ENCODE data around the gene TULP1.
"Not testable (repeated sequence)": the region's sequence is repeated elsewhere in the genome, so short reads cannot be mapped to it uniquely, and the experiment has no call there.

Gene TULP1

DNA sequence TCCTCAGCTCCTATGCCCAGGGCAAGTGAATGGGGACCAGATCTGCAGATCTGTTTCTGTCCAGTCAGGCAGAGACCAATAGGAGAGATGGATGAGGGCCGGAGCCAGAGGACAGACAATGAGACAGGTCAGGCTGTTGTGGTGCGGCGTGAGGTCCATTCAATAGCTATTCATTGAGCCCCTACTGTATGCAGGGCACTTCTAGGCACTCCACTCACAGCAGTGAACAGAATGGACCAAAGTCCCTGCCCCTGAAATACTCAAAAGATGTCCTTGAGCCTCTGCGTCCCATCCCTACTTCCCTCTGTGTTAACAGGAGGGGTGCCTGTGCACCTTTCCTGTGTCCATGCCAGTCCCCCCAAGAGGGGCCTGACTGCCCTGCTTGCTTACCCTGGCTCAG lies 8.5 kb upstream of the TULP1 start:
- no peak for DNase-seq (ENCODE audit: low read depth in 2 of 2)

DNA sequence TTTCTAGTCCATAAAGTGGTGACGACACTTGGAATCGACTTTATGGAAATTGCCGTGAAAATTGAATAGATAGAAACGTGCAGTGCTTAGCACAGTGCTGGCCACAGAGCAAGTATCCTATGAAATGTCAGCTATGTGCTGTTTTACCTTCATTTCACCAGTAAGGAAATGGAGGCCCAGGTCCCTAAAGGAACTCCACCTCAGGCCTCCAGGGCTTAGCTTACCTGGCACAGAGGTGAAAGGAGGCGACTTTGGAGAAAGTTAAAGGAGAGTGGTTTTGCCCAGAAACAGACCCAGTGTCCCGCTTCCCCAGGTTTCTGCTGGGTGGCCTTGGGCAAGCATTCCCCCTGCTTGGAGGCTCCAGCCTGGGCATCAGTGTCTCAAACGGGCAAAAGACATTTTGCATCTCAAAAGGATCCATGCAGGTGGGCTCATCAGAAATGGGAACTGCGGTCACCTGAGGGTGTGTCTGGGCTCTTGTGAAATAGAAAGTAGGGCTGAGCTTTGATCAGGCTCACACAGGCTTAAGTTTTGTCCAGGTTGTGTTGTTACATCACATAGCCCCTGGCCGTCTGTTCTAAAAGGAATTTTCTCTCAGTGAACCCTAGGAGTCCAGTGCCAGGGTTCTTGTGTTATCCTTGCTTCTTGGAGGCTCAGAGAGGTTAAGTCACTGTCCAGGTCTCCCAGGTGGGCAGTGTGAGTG lies 6.8 kb upstream of the TULP1 start:
- no peak for DNase-seq (ENCODE audit: low read depth in 2 of 2)

DNA sequence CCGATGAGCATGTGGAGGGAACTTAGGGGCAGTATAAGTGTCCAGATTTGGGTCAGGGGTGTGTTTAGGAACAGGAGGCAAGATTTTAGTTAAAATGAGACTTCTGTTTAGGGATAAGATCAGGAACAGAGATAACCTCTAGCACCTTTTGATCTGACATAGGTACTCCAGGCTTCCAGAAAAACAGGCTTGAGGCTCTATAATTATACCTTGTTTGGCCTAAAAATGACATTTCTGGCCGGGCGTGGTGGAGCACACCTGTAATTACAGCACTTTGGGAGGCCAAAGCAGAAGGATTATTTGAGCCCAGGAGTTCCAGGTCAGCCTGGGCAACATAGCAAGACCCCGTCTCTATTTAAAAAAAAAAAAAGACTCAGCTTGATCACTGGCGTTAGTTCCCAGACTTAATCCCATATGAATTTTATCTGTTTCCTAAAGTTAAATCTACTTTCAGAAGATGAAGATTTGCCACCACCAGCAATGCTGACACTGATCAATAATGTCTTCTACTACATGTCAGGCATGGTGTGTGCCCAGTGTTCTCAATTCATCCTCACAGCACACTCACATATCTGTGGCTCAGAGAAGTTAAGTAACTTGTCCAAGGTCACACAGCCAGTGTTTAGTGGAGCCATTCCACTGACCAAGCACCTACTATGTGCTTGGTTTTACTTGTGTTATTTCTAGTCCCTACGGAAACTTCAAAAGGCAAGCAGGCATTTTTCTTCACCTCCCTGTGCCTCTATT lies 6.0 kb upstream of the TULP1 start:
- no peak for DNase-seq (ENCODE audit: low read depth in 2 of 2)

DNA sequence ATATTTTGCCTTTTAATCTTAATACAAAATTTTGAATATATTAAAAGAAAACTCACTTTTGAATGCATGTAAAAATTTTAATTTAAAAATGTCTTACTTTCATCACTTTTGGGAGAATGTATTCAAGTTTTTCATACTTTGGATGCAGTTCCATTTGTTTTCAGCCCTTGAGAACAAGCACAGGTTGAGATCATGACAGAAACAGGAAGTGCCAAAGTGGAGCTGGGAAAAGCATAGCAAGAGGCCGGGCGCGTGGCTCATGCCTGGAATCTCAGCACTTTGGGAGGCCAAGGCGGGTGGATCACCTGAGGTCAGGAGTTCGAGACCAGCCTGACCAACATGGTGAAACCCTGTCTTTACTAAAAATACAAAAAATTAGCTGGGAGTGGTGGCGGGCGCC lies 5.3 kb upstream of the TULP1 start:
- DNase-seq (ENCODE audit: low read depth in 2 of 2): not testable (repeated sequence)

DNA sequence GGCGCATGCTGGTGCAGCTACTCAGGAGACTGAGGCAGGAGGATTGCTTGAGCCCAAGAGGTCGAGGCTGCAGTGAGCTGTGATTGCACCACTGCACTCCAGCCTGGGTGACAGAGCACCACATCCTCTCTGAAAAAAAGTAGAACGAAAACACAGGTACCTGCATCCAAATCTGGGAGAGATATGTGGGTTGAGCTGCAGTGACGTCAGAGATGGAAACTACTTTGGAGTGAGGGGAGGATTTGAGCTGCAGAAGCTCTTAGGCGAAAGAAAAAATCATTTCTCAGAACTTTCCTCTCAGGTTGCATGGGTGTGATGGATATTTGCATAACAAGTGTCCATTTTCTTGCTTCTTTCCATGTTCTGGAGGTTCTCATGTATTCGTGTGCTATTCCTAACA lies 4.0 kb upstream of the TULP1 start:
- no peak for DNase-seq (ENCODE audit: low read depth in 2 of 2)

DNA sequence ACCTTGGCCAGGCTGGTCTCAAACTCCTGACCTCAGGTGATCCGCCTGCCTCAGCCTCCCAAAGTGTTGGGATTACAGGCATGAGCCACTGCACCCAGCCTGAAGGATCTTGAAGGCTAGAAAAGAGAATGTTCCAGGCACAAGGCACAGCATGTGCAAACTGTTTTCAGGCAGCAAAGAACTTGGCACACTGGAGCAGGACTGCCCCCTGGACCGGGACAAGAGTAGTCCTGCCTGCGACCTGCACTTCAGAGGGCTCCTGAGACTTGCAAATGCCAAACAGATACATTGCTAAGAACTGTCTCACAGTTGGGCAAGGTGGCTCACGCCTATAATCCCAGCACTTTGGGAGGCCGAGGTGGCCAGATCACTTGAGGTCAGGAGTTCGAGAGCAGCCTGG lies 3.2 kb upstream of the TULP1 start:
- not testable (repeated sequence) for DNase-seq (ENCODE audit: low read depth in 2 of 2)

DNA sequence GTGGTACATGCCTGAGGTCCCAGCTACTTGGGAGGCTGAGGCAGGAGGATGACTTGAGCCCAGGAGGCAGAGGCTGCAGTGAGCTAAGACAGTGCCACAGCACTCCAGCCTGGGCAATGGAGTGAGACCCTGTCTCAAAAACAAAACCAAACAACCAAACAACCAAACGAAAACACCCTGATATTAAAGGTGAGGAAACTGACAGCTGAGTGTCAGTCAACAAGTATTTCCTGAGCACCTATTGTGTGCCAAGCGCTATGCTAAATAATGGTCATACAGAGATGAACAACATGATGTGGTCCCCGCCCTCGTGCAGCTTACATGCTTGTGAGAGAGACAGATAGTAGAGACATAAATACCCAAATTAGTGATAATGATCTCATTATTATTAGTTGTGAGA lies 1.9 kb upstream of the TULP1 start:
- DNase-seq (ENCODE audit: low read depth in 2 of 2): no peak

DNA sequence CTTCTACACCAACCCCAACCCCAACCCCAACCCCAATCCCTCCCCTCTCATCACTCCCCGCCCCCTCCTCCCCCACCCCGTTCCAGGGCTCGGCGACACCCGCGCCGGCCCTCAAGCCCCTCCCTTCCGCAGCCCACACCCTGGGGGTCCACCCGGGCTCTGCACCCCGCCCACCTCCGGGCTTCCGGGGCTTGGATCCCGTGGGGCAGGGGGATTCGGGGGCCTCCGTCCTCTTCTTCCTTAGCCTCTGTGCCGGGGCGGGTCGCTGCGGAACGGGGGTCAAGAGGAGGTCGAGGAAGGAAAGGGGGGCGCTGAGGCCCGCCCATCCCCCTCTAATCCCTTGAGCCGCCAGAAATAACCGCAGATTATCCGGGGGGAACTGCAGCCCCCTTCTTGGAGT lies 690 bp downstream of the TULP1 start:
- no peak for DNase-seq (ENCODE audit: low read depth in 2 of 2)

DNA sequence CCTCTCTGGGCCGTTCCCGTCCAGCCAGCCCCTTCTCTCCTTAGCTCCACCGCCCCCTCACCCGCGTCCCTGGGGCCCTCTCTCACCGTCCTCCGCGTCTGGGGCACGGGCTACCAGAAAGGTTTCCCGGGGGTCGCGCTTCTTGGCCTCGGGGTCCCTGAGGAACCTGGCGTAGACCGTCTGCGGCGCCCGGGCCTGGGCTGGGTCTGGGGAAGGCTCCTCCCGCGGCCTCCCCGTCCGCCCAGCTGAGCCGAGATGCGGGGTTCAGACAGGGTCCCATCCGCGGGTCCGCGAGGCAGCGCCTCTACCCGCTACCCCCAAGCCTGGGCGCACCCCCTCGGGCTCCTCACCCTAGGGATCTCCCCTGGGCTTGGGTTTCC lies 1.1 kb downstream of the TULP1 start:
- no peak for DNase-seq (ENCODE audit: low read depth in 2 of 2)

DNA sequence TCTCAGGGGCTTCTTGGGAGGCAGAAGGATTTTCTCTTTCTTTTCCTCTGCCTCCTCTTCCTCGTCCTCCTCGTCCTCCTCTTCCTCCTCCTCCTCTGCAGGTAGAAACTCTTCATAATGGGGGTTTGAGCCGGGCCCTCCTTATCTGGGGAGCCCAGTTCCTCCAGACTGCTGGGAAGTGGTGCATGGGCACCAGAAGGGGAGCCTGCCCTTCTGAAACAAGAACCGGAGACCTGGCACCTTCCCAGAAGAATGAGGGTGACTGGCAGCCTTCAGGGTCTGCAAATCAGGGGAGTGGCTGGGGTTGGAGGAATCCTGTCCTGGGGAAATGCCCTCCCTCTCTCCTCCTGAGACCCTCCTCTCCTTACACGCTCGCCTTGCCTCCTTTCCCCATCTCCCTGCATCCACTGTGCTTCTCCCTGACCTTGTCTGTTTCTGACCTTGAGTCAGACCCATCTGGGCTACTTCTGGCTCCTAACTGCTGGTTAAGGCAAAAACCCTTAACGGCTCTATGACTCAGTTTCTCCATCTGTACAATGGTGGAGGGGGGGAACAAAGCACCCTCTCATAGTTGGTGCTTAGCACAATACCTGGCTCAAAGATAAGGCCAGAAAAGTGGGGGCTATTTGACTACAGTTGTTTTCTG lies 1.7 kb downstream of the TULP1 start:
- no peak for DNase-seq (ENCODE audit: low read depth in 2 of 2)

DNA sequence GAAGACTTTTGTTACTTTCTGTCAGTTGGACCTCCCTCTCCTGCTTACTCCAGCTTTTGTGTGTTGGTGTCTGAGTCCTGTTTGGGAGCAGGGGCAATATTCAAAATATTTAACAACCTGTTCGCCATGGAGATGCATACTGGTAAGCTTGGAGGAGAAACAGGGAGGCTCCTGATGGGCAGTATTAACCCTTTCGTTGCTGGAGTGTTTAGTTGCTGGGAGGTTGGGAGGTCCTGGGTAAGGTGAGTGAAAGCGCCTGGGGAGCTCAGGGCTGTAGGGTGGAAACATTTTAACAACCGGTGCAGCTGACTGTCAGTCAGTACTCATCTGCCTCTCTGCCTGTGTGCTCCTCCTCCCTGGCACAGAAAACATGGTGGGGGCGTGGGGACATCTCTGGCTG lies 4.2 kb downstream of the TULP1 start:
- no peak for DNase-seq (ENCODE audit: low read depth in 2 of 2)

DNA sequence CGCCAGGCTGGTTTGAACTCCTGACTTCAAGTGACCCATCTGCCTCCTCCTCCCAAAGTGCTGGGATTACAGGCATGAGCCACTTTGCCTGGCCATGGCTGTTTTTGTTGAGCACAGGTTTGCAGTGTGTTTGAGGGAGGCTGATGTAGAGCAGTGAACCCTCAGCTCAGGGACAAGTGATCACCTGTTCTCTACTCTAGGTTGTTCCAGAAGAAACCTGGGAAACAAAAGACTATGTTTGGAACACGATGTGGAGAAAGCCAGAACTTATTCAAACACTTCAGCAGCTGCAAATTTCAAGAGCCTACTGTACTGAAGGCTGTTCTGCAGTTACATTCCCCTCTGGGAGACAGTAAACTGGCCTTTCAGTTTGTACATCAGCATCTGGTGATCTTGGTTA lies 4.7 kb downstream of the TULP1 start:
- DNase-seq (ENCODE audit: low read depth in 2 of 2): no peak

DNA sequence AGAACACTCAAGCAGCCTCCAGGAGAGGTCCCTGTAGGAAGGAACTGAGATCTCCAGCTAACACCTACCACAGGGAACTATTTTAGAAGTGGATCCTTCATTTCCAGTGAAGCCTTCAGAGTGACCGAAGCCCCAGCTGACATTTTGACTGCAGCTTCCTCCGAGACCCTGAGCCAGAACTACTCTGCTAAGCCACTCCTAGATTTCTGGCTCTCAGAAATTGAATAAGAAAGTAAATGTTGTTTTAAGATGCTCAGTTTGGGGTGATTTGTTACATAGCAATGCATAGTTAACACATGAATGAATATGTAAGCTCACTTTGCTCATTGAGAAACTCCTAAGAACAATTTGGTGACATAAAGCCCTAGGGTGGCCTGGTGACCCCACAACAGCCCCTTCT lies 5.5 kb downstream of the TULP1 start:
- no peak for DNase-seq (ENCODE audit: low read depth in 2 of 2)

DNA sequence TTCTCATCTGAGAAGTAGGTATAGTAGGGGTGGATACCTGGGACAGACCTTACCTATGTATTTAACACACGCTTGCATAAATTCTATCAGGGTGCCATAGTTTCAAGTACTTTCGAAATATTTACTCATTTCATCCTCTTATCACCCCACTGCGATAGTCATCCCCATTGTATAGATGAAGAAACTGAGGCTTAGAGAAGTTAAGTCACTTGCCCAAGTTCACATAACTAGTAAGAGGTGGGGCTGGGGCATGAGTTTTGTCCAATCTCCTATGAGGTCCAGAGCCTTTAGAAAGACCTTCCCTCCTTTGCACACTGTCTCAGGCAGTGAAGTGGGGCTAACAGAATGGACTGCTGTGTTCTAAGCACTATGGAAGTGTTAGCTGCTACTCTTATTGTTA lies 6.2 kb downstream of the TULP1 start:
- DNase-seq (ENCODE audit: low read depth in 2 of 2): no peak

DNA sequence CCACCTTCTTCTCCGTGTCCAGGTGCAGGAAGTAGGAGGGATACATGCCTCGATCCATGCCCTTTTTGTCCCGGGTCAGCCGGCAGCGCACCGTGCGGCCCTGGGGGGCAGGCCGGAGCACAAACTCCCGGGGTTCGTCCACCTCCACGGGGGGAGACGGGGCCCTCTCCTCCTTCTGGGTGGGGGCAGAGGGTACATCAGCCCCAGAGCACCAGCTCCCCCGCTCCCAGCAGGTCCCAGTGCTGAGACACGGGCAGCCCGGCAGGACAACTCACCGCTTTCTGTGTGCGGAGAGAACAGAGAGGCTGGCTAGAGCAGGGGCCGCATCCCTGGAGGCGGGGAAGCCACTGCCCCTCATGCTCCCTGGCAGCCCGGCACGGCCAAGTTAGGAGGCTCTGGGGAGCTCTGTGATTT lies 6.7 kb downstream of the TULP1 start:
- DNase-seq (ENCODE audit: low read depth in 2 of 2): no peak

DNA sequence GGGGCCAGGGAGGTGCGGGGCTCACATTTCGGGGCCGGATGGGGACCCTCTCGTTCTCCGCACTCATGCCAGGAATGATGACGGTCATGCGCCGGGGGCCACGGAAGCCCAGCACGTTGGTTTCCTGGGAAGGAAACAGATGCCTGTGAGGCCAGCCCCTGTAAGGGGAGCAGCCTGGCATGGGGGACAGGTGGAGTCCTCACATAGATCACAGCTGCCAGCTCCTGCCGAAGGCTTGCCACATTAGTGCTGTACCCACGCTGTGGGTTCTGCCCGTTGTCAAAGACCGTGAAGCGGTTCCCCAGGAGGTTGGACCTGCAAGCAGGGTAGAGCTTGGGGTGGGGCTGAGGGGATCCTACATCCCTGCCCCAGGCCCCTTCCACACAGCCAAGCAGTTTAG lies 9.2 kb downstream of the TULP1 start:
- no peak for DNase-seq (ENCODE audit: low read depth in 2 of 2)

DNA sequence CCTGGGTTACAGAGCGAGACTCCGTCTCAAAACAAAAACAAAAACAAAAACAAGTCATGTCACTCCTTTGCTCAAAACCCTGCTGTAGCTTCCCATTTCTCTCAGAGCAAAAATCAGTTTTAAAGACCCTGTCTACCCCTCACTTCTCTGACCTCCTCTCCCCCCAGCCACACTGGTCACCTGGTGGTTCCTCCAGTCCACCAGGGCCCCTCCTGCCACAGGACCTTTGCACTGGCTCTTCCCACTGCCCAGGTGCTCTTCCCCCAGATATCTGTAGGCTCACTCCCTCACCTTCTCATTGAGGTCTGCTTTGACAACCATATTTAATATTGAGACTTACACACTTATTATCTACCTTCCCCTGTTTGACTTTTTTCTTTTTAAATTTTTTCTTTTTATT lies 10.9 kb downstream of the TULP1 start:
- DNase-seq (ENCODE audit: low read depth in 2 of 2): no peak

DNA sequence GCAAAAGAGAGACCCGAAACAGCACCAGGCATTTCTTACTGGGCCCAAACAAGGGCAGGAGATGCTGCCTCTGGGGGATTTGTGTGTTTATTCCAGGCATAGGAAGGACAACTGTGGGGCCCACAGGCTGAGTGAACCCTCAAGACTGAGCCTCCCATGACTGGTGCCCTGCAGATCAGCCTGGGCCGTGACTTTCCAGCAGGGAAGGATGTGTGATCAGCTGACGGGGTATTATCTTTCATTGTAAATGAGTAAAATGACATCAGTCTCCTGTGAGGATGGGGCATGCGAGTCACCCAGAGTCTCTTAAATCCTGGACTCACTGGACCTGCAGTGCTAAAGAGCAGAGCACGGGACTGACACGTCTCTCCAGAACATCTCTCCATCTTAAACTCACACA lies 11.9 kb downstream of the TULP1 start:
- DNase-seq (ENCODE audit: low read depth in 2 of 2): no peak

DNA sequence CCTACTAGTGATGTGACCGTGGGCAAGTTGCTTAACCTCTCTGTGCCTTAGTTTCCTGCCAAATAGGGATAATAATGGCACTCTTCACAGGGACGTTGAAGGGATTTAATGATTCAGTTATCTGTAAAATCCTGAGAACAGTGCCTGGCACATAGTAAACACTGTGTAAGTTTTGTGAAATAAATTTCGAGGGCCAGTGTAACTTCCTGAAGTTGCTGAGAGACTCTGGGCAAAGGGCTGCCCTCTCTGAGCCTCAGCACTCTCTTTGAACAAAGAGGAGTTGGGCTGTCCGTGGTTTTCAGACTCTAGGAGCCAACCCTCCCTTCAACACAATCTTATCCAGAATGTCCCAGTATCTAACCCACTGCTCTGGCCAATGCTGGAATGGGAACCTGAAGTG lies 13.3 kb downstream of the TULP1 start:
- DNase-seq (ENCODE audit: low read depth in 2 of 2): no peak

DNA sequence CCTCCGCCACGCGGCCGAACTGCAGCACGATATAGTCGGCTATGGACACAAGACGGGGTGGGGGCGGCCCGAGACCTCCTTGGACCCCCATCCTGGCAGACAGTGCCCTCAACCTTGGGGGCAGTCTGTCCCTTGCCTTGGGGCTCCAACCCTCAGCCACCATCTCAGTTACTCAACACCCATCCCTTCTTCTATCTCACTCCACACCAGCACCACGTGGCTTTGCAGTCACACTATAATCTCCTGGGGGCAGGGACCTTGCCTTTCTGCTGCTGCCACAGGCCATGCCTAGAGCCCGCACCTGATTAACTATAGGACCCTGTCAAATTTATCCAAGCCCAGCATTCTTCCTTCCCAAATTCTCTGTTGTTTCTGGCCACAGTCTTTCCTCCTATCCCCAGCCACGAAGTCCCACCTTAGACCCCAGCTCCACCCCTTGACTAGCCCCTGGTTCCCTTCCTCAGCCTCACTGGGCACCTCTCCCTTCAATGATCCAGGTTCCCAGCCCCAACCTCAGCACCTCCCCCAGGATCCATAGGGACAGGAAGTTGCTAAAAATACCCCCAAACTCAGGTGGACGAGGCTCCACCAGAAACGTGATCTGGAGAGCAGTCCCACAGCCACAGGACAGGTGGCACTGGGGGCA lies 14.2 kb downstream of the TULP1 start:
- no peak for DNase-seq (ENCODE audit: low read depth in 2 of 2)

DNA sequence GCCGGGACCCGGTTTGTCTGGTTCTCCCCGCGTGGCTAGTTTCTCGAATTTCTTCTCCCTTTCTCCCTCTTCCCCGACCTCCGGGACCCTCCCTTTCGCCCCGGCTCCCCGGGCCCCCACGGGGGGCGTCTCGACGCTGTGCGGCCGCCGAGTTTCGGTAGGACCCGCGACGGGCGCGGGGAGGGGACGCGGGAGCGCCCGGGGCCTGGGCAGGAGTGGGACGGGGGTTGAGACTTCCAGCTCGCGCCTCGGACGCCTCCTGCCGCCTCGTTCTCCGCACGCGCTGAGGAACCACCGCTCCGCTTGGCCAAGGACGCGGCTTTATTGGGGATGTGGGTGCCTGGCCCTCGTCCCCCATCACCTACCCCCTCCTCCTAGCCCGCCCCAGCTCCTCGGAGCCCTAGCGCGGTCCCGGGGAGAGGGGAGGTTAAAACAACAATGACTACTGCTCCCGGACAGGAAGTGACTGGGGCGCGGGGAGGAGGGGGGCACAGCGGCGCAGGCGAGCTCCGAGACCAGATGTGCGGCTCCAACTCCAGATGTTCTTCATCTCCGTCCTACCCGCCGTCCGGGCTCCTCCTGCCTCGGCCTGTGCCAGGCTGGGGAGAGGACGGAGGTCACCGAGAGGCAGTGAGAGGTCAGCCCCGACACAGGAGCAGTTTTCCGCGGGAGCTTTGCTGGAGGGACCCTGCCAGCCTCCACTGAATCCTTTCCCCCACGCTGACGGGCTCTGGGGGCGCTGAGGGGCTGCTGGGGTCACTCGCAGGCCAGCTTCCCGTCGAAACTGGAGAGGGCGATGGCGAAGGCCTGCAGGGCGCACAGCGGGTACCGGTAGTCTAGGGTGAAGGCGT lies 14.9 kb downstream of the TULP1 start:
- DNase-seq (ENCODE audit: low read depth in 2 of 2): no peak
